ENCODE data around the gene ADAMTSL4.
"Not testable (repeated sequence)": the region's sequence is repeated elsewhere in the genome, so short reads cannot be mapped to it uniquely, and the experiment has no call there.

Gene ADAMTSL4

DNA sequence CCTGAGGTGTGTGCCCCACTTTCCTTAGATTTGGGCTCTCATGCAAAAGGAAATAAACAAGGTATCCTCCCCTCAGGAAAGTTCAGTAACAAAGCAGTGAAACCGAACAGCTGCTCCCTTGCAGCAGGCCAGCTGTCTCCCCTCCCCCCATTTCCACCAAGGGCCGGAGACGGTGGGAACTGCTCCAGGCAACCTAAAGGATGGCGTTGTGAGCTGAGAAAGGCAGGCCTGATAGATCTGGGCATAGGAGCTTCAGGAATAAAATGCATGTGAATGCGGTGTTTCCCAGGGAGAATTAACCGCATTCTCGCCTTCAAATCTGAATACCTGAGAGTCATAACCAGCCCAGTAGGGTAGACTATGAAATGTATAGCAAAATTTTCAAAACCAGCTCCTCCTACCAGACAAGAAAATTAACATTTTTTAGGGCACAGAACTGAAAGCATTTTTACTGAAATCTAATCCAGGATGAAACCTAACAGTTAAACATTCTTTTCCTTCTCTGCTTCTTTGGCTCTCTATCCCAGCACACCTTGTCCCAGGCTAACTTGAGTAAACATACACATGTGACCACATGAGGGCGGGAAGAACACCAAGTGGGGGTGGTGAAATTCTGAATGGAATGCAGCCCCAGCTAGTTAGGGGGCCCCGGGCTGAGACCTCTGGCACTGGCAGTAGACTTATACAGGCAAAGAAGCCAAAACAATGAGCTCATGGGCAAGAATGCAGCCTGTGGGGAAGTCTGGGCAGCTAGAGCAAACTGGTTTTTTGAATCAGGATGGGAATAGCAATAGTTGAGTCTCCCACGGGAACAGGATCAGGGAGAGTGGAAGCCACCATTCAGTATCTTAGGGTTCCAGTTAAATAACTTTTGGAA is 18.7 kb downstream of the ADAMTSL4 start:
- DNase-seq: no peak

- no peak for DNase-seq
Measured at GRCh38 chr1:150568594-150568966, 19.4 kb downstream of the ADAMTSL4 start.

DNA sequence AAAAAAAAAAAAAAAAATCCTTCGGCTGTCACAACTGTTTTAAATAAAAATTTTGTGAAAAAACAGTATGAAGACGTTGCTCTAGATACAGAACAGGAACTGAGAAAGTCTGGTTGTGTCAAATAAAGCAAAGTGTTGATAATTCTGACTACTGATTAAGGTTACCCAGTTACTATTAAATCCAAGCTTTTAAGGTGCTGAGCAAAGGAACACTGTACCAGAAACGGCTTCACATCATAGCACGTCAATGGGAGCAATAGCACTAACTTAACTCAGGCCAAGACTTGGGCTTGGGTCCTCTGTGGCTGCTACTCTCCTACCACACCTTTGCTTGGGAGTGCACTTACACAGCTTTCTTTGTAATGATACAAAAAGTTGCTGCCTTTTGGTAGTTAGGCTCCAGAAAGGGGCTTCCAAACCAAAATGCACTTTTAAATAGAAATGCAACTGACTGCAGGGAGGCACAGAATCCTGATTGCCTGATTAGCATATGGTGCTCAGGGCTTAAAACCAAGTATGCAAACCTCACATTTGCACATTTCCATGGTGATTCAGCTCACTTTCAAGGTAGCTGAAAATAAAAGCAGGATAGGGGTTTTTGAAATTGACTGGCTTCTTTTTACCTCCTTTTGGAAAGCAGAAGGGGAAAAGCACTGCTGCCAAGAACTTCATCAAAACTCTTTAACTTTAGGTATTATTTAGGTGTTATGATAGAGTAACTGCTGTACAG is 23.9 kb downstream of the ADAMTSL4 start:
- no peak for DNase-seq

- not testable (repeated sequence) for DNase-seq
Measured at GRCh38 chr1:150573648-150574071, 24.5 kb downstream of the ADAMTSL4 start.

- DNase-seq: no peak
Measured at GRCh38 chr1:150574260-150575071, 25.3 kb downstream of the ADAMTSL4 start.

DNA sequence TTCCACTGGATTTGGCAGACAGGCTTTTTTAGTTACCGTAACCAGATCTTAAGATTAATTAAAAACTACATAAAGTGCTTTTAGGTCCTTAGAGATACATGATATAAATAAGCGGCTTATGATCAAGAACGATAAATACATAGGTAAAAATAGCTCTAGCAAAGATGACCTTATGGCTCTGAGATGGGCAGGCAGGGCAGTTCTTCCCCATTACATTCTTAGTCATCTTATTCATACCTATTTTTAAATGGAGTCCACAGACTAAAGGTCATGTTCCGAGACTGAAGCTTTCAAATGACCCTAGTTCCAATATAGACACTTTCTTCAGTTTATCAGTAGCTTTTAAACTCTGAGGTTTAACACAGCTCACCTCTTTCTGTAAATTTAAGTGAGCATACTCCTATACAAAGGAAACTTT is 25.9 kb downstream of the ADAMTSL4 start:
- no peak for DNase-seq

DNA sequence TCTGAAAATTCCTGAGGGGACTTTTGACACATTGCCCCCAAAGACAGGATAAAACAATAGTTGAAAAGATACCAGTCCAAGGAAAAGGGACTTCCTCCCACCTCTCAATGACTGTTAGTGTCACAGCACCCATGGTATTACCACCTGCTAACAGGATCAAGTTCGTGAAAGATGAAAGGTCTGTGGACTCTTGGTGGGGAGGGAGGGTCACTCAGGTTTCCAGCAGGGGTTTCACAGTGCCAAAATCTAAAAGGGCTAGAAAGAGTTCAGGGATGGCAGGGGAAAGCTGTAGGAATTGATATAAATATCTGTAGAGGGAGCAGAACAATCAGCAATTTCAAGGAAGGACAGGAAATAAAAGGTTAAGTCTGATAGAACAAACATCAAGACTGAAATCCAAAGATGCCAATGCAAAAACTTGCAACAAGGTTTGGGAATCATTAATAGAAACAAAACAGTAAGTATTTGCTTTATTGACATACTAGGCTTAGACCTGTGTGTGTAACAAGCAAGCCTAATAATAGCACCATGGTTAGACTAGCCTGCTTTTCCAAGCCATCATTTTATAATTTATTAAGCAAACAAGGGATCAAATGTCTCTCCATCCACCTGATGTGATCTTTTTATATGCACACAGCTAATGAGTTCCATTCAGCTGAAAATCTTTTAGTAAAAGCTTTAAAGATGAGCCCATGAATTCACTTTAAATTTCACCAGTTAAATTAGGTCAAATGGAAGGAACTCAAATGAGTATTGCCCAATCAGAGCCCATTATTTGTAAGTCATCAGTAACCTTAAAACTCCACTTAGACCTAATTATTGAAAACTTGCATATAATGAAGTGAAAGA is 26.5 kb downstream of the ADAMTSL4 start:
- DNase-seq: no peak

DNA sequence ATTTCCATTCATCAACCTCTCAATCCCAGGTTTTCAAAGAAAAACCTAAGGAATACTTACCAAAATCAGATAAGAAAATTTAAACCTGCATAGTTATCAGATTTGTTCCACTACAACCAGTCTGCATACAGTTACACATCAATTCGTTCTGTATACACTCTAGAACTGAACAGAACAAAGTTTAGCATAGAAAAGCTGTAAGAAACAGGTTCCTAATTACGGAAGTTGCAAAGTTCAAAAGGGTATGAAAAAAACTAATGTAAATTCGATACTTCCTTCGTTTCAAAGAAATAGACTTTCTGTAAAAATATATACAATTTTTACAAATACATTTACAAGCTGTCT is 27.1 kb downstream of the ADAMTSL4 start:
- DNase-seq: no peak

GRCh38 chr1:150576794-150577556 is 27.8 kb downstream of the ADAMTSL4 start:
- no peak for DNase-seq

- DNase-seq: no peak
Measured at GRCh38 chr1:150577557-150578271, 28.5 kb downstream of the ADAMTSL4 start.

GRCh38 chr1:150578272-150579109 is 29.3 kb downstream of the ADAMTSL4 start:
- DNase-seq: peak; percentile 55 to 84

DNA sequence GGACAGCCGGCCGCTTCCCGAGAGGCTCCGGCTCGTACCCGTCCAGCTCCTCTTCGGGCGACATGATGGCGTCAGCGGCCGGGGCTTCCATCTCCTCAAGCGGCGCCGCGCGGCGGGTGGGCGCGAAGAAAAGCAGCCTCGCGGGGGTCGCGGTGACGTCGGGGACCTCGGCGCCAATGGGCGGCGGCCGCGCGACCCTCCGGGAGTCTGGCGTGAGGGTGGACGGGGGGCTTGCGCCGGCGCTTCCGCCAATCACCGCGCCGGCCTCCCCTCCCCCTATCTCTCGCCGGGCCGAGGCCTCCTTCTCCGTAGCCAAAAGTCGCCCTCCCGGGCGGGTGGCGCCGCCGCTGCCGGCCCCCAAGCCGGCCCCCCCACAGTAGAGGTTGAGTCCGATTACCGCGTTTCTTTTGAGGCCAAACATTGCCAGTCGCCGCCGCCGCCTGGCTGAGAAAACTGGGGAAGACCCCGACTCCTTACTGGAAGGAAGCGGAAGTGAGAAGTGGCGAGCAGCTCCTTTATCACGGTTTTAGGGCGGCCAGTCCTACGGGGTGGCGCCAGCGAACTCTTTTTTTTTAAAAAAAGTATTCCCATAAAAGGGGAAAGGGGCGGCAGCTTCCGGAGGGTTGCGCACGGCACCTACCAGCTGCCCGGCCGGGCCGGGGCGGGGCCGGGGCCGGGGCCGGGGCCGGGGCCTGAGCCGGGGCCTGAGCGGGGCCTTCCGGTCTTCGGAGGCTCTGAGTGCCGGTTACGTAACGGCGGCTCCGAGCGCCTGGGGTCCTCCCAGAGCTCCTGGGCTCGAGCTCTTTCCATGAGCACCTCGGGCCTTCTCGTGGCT is 30.1 kb downstream of the ADAMTSL4 start, which contains the start of gene MCL1:
TSS of gene MCL1 (minus strand) at position 501 of the 835 bp plus-strand sequence. CDS start at position 421, 80 bp downstream.
- DNase-seq: peak; percentile 83 to 96

DNA sequence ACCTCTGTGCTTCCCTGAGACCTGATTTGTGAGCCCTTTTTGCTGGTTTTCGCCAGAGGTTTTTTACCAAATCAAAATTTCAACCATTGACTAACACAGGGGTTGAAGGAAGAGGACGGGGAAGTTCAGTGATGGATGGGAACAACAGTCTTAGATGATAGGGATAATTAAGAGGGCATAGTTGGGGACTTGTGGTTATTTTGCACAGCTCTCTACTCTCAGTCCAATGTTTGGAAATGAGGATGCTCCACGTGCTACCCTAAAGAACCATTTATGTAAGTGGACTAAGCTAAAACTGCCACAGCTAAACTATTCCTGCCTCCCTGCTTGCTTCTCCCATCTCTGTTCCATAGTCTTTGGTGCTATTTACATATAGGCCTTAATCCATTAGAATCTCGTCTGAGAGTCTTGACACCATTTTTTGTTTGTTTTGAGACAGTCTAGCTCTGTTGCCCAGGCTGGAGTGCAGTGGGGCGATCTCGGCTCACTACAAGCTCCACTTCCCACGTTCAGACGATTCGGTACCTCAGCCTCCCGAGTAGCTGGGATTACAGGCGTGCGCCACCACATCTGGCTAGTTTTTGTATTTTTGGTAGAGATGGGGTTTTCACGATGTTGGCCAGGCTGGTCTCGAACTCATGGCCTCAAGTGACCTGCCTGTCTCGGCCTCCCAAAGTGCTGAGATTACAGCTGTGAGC is 30.9 kb downstream of the ADAMTSL4 start:
- no peak for DNase-seq

GRCh38 chr1:150580966-150581365 is 31.8 kb downstream of the ADAMTSL4 start:
- not testable (repeated sequence) for DNase-seq

DNA sequence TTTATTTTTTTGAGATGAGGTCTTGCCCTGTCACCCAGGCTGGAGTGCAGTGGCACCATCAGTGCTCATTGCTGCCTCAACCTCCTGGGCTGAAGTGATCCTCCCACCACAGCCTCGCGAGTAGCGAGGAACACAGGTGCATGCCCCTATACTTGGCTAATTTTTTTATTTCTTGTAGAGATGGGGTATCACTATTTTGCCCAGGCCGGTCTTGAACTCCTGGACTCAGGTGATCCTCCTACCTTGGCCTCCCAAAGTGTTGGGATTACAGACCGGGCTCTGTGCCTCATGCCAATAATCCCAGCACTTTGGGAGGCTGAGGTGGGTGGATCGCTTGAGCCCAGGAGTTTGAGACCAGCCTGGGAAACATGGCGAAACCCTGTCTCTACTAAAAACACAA is 32.2 kb downstream of the ADAMTSL4 start:
- DNase-seq: not testable (repeated sequence)

DNA sequence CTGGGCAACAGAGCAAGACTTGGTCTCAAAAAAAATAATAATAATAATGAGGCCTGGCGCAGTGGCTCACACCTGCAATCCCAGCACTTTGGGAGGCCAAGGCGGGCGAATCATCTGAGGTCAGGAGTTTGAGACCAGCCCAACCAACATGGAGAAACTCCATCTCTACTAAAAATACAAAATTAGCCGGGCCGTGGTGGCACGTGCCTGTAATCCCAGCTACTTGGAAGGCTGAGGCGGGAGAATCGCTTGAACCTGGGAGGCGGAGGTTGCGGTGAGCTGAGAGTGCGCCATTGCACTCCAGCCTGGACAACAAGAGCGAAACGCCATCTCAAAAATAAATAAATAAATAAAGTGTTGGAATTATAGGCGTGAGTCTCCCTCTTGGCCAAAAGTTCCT is 32.8 kb downstream of the ADAMTSL4 start:
- DNase-seq: not testable (repeated sequence)

GRCh38 chr1:150582371-150582770 is 33.2 kb downstream of the ADAMTSL4 start:
- no peak for DNase-seq
